Glutamatergic neuron (in vitro differentiated cells): ENCODE results near the gene GPR150. TPM values are rescaled to one million over a fixed set of nuclear protein-coding genes. Genes with fewer than 3 reads are reported as not detected.

Source experiments
- DNase-seq: peaks from one replicate; pipeline ENCODE4 v3.0.0; 2022
- H3K27ac Mint-ChIP-seq: one replicate; pipeline ENCODE4 v1.8.0; 2020; ENCODE audit warnings: mild to moderate bottlenecking, mixed read lengths, inconsistent platforms; ENCODE audit not compliant: unreplicated experiment
- H3K27me3 Mint-ChIP-seq: one replicate; pipeline ENCODE4 v1.8.0; 2020; ENCODE audit warnings: mild to moderate bottlenecking, moderate library complexity, mixed read lengths, inconsistent platforms; ENCODE audit not compliant: unreplicated experiment
- H3K36me3 Mint-ChIP-seq: one replicate; pipeline ENCODE4 v1.8.0; 2020; ENCODE audit warnings: mild to moderate bottlenecking, mixed read lengths, inconsistent platforms; ENCODE audit not compliant: unreplicated experiment
- H3K4me1 Mint-ChIP-seq: one replicate; pipeline ENCODE4 v1.8.0; 2020; ENCODE audit warnings: mild to moderate bottlenecking, low read depth, mixed read lengths, inconsistent platforms; ENCODE audit not compliant: unreplicated experiment
- H3K4me3 Mint-ChIP-seq: one replicate; pipeline ENCODE4 v1.8.0; 2020; ENCODE audit warnings: mild to moderate bottlenecking, mixed read lengths, inconsistent platforms; ENCODE audit not compliant: unreplicated experiment
- H3K9me3 Mint-ChIP-seq: one replicate; pipeline ENCODE4 v1.8.0; 2020; ENCODE audit warnings: mild to moderate bottlenecking, moderate library complexity, mixed read lengths, inconsistent platforms; ENCODE audit not compliant: unreplicated experiment
- CTCF ChIP-seq: fragments of 200-600 bp; sonication (generic); IDR thresholded peaks from one replicate; pipeline ENCODE4 v1.5.0; 2021; ENCODE audit not compliant: partially characterized antibody, unreplicated experiment
- total RNA-seq: library from RNA; stranded (reverse); fragmentation: NEBNext Ultra II Directional; extraction: Animal tissue kit (Norgen Biotek cat#: 25700); gene quantifications from one replicate; pipeline ENCODE4 v1.2.1, GENCODE V29; 2021; ENCODE audit not compliant: unreplicated experiment

Gene GPR150
- total RNA-seq, 1 donor from 2014 or later = not detected

DNA sequence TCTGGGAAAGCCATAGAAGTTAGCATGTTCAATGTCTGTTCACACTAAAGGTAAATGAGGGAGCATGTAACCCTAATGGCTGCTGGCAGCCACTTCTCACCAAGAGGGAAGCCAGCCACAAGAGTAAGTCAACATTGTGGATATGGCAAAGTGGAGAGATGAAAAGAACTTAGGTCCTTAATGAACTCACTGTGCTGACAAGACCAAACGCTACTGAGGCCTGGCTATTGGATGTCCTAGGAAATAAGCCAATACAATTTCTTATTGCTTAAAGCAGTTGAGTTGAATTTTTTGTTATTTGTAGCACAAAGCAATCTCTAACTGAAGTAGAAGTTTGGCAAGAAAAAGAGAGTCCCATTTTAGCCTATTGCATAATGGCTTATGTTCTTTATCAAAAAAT lies 6.8 kb downstream of the GPR150 start:
- H3K9me3 Mint-ChIP-seq = peaks cover 2% of the 10 kb centered on the region
- H3K4me3 Mint-ChIP-seq = no peak overlapping the region
- no peak for TF ChIP-seq CTCF
- no peaks in the 10 kb centered on the region for H3K36me3 Mint-ChIP-seq
- no peak overlapping the region for H3K27ac Mint-ChIP-seq
- no peak for DNase-seq
- H3K4me1 Mint-ChIP-seq = peaks cover 2% of the 10 kb centered on the region
- peaks cover 3% of the 10 kb centered on the region for H3K27me3 Mint-ChIP-seq

- H3K4me1 Mint-ChIP-seq = no peaks in the 10 kb centered on the region
- H3K27me3 Mint-ChIP-seq = peaks cover 2% of the 10 kb centered on the region
- TF ChIP-seq CTCF = no peak
- no peak overlapping the region for H3K27ac Mint-ChIP-seq
- H3K4me3 Mint-ChIP-seq = no peak overlapping the region
- H3K36me3 Mint-ChIP-seq = no peaks in the 10 kb centered on the region
- peaks cover 1% of the 10 kb centered on the region for H3K9me3 Mint-ChIP-seq
- no peak for DNase-seq
Measured at GRCh38 chr5:95627971-95628810, 8.3 kb downstream of the GPR150 start.

DNA sequence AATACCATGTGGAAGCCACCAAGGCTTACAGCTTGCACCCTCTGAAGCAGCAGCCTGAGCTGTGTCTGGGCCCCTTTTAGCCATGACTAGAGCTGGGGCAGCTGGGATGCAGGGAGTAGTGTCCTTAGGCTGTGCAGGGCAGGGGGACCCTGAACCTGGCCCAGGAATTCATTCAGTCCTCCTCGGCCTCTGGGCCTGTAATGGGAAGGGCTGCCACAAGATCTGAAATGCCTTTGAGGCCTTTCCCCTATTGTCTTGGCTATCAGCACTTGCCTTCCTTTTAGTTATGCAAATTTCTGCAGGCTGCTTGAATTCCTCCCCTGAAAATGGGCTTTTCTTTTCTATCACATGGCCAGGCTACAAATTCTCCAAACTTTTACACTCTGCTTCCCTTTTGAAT lies 9.0 kb downstream of the GPR150 start:
- Mint-ChIP-seq H3K36me3 (no peaks in the 10 kb centered on the region), H3K27me3 (peaks cover 2% of the 10 kb centered on the region), H3K9me3 (no peaks in the 10 kb centered on the region), H3K27ac (no peak overlapping the region), H3K4me1 (no peaks in the 10 kb centered on the region), H3K4me3 (no peak overlapping the region)
- no peak for DNase-seq
- no peak for TF ChIP-seq CTCF

DNA sequence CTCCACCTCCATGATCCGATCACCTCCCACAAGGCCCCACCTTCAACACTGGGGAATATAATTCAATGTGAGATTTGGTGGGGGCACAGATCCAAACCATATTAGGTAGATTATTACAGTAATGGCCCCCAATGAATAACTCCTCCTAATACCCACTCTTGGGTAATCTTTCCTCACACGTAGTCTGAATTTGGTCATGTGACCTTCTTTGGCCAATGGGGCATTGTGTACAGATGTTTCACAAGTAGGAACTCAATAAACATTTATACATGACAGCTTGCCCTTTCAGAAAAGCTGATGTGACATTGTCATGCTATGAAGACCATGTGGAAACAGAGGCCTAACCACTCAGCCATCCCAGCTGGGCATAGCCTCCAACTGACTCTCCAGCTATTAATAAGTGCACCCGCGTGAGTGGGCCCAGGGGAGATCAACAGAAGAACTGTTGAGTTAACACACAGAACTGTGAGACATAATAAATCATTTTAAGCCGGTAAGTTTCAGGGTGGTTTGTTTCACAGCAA lies 10.6 kb downstream of the GPR150 start:
- H3K4me3 Mint-ChIP-seq = no peak overlapping the region
- peaks cover 2% of the 10 kb centered on the region for H3K27me3 Mint-ChIP-seq
- no peaks in the 10 kb centered on the region for H3K36me3 Mint-ChIP-seq
- no peaks in the 10 kb centered on the region for H3K9me3 Mint-ChIP-seq
- no peak for TF ChIP-seq CTCF
- no peaks in the 10 kb centered on the region for H3K4me1 Mint-ChIP-seq
- H3K27ac Mint-ChIP-seq = no peak overlapping the region
- no peak for DNase-seq

DNA sequence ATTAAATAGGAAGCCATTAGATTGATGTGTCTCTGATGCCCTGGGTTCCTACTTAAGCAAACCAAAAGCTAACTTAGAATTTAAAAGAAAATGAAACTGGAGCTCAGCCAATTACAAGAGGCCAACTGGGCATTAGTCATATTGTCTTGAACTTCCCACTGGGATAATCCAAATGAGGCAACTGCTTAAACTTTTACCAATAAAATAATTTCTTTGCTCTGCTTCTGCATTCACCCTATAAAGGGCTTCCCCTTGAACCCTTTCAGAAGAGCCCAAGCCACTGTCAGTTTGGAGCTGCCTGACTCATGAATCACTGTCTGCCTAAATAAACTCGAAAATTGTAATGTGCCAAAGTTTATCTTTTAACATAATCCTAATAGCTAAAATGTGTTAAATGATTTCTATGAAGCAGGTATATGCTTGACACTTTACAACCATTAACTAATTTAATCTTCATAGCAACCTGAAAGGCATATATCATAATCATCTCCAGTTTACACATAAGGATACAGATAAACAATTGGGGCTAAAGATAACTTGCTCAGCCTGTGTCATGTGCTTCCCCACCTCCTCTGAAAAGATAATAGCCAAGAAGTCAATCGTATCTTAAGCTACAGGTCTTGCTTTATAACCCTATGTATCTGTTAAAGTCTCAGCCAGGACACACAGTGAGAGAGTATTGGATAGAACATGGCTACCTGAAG lies 11.5 kb downstream of the GPR150 start:
- TF ChIP-seq CTCF = no peak
- no peak overlapping the region for H3K27ac Mint-ChIP-seq

More for the DNA sequence above, 11.5 kb downstream of the GPR150 start:
- H3K4me1 Mint-ChIP-seq = no peaks in the 10 kb centered on the region
- no peaks in the 10 kb centered on the region for H3K9me3 Mint-ChIP-seq
- no peak for DNase-seq
- H3K36me3 Mint-ChIP-seq = no peaks in the 10 kb centered on the region
- H3K27me3 Mint-ChIP-seq = peaks cover 2% of the 10 kb centered on the region
- no peak overlapping the region for H3K4me3 Mint-ChIP-seq
